GM23248 (cell line): ENCODE data around the gene LRRC49. TPM values are rescaled to one million over a fixed set of nuclear protein-coding genes. Genes with fewer than 3 reads are reported as not detected.

ENCODE experiments used
- DNase-seq: peaks from one replicate; pipeline ENCODE4 v3.0.0-alpha.2; 2015
- H2AFZ ChIP-seq: fragments of 200-600 bp; sonication (generic); 2 replicates; pipeline ENCODE4 v1.6.1; 2016; ENCODE audit warnings: antibody characterized with exemption
- H3F3A ChIP-seq: fragments of 200-600 bp; sonication (generic); 2 replicates; pipeline ENCODE4 v1.6.1; 2016; ENCODE audit warnings: mild to moderate bottlenecking, antibody characterized with exemption, mixed run types; ENCODE audit not compliant: insufficient read depth
- H3K27ac ChIP-seq: fragments of 200-600 bp; sonication (generic); 2 replicates; pipeline ENCODE4 v1.5.1; 2016; ENCODE audit warnings: mild to moderate bottlenecking
- H3K27me3 ChIP-seq: fragments of 200-600 bp; sonication (generic); replicated peaks from 2 replicates; pipeline ENCODE4 v1.6.1; 2016; ENCODE audit warnings: mild to moderate bottlenecking; ENCODE audit not compliant: insufficient read depth
- H3K36me3 ChIP-seq: fragments of 200-600 bp; sonication (generic); 2 replicates; pipeline ENCODE4 v1.6.1; 2016; ENCODE audit warnings: low read depth, mild to moderate bottlenecking
- H3K4me1 ChIP-seq: fragments of 200-600 bp; sonication (generic); 2 replicates; pipeline ENCODE4 v1.6.1; 2016; ENCODE audit warnings: mild to moderate bottlenecking; ENCODE audit not compliant: insufficient read depth
- H3K4me2 ChIP-seq: fragments of 200-600 bp; sonication (generic); one replicate; pipeline ENCODE4 v1.6.1; 2016; ENCODE audit warnings: mild to moderate bottlenecking; ENCODE audit not compliant: unreplicated experiment
- H3K4me3 ChIP-seq: fragments of 200-600 bp; sonication (generic); 2 replicates; pipeline ENCODE4 v1.5.1; 2016; ENCODE audit warnings: mild to moderate bottlenecking
- H3K79me2 ChIP-seq: fragments of 200-600 bp; sonication (generic); 2 replicates; pipeline ENCODE4 v1.6.1; 2016; ENCODE audit warnings: mild to moderate bottlenecking; ENCODE audit not compliant: insufficient read depth
- H3K9ac ChIP-seq: fragments of 200-600 bp; sonication (generic); 2 replicates; pipeline ENCODE4 v1.6.1; 2016; ENCODE audit warnings: mild to moderate bottlenecking
- H3K9me2 ChIP-seq: fragments of 200-600 bp; sonication (generic); 2 replicates; pipeline ENCODE4 v1.6.1; 2016; ENCODE audit warnings: mixed run types, mild to moderate bottlenecking, moderate library complexity; ENCODE audit not compliant: insufficient read depth
- H3K9me3 ChIP-seq: fragments of 200-600 bp; sonication (generic); one replicate; pipeline ENCODE4 v1.6.1; 2017; ENCODE audit warnings: low read depth
- H4K20me1 ChIP-seq: fragments of 200-600 bp; sonication (generic); 2 replicates; pipeline ENCODE4 v1.6.0; 2016; ENCODE audit not compliant: insufficient read depth
- EZH2 ChIP-seq: fragments of 200-600 bp; sonication (generic); IDR thresholded peaks from 2 replicates; pipeline ENCODE4 v1.6.1; 2018; ENCODE audit warnings: antibody characterized with exemption, mild to moderate bottlenecking; ENCODE audit not compliant: insufficient read depth, poor library complexity, severe bottlenecking
- EZH2phosphoT487 ChIP-seq: fragments of 200-600 bp; sonication (generic); IDR thresholded peaks from 2 replicates; pipeline ENCODE4 v1.6.1; 2018; ENCODE audit warnings: antibody characterized with exemption, moderate library complexity, mild to moderate bottlenecking, low read depth; ENCODE audit not compliant: insufficient read depth
- WGBS, 2 experiments: methylation state at CpG; one replicate each; pipeline ENCODE4 v1.1.6; 2015 to 2017; ENCODE audit warnings: low lambda C conversion rate in 2 of 2, low coverage in 1 of 2; ENCODE audit errors: missing lambda C conversion rate in 2 of 2; 5-methylcytosine and 5-hydroxymethylcytosine counted together
- in situ Hi-C: fragments of 300-500 bp; cut with MboI; formaldehyde crosslinking; loops from 2 replicates; pipeline ENCODE4 v1.15.0; 2020
- polyA plus RNA-seq: library from polyadenylated mRNA; unstranded; fragments of >200 nt; fragmentation: Nextera tagmentation; extraction: Ambion mirVana; gene quantifications from 2 replicates; pipeline ENCODE4 v1.2.1, GENCODE V29; 2016
- total RNA-seq: library from RNA; depleted of rRNA; stranded (reverse); fragments of >200 nt; shearing (Covaris generic); gene quantifications from 2 replicates; pipeline ENCODE4 v1.2.3, GENCODE V29; 2014

Gene LRRC49
- total and polyA plus RNA-seq, 2 experiments from 2014 or later = 7.6 to 10.3 TPM

- Histone ChIP-seq H3K9me2 (no peaks in the 10 kb centered on the region; the same call in 1 of the 2 replicates), H3K36me3 (peaks cover 7% of the 10 kb centered on the region; the same call in 1 of the 2 replicates), H3K4me2 (no peak overlapping the region), H3K27ac (no peak overlapping the region), H3K9ac (no peak overlapping the region), H3K4me1 (peaks cover 45% of the 10 kb centered on the region), H3K9me3 (no peaks in the 10 kb centered on the region), H3K4me3 (no peak overlapping the region), H4K20me1 (no peaks in the 10 kb centered on the region), H3K79me2 (no peaks in the 10 kb centered on the region), H3F3A (peaks cover 31% of the 10 kb centered on the region), H3K27me3 (no peaks in the 10 kb centered on the region), H2AFZ (no peak overlapping the region)
- TF ChIP-seq EZH2 (no peak), EZH2phosphoT487 (no peak)
- DNase-seq = no peak
- in situ Hi-C loops = no loop called here
Observed at GRCh38 chr15:71057143-71057542, 164.5 kb downstream of the LRRC49 start.

GRCh38 chr15:71057581-71057980 is 165.0 kb downstream of the LRRC49 start:
- Histone ChIP-seq H4K20me1 (no peaks in the 10 kb centered on the region), H3K9me2 (no peaks in the 10 kb centered on the region; the same call in 1 of the 2 replicates), H3K9ac (no peak overlapping the region), H3K79me2 (no peaks in the 10 kb centered on the region), H3K27ac (no peak overlapping the region), H3K36me3 (peaks cover 7% of the 10 kb centered on the region; the same call in 1 of the 2 replicates), H3K4me3 (no peak overlapping the region), H3K4me2 (no peak overlapping the region), H3F3A (peaks cover 28% of the 10 kb centered on the region), H2AFZ (no peak overlapping the region), H3K27me3 (no peaks in the 10 kb centered on the region), H3K4me1 (peaks cover 41% of the 10 kb centered on the region), H3K9me3 (no peaks in the 10 kb centered on the region)
- DNase-seq = no peak
- in situ Hi-C loops = no loop called here
- TF ChIP-seq EZH2phosphoT487 = no peak
- no peak for TF ChIP-seq EZH2
- 92 to 97% methylated on average over 3 of the region's 3 CpGs for WGBS, 2 experiments

- peaks cover 22% of the 10 kb centered on the region for H3K4me1 ChIP-seq
- H3K9me3 ChIP-seq = no peaks in the 10 kb centered on the region
- peak overlapping the region; percentile 60 for H3K27ac ChIP-seq
- H3K27me3 ChIP-seq = no peaks in the 10 kb centered on the region
- TF ChIP-seq EZH2 = no peak
- no peak for TF ChIP-seq EZH2phosphoT487
- in situ Hi-C loops = no loop called here
- no peak overlapping the region for H3K9ac ChIP-seq
- H3F3A ChIP-seq = peaks cover 20% of the 10 kb centered on the region
- peaks cover 7% of the 10 kb centered on the region; the same call in 1 of the 2 replicates for H3K36me3 ChIP-seq
- no peaks in the 10 kb centered on the region for H3K79me2 ChIP-seq
- H4K20me1 ChIP-seq = no peaks in the 10 kb centered on the region
- peak; percentile 62 for DNase-seq
- H3K9me2 ChIP-seq = no peaks in the 10 kb centered on the region; the same call in 1 of the 2 replicates
- H3K4me3 ChIP-seq = no peak overlapping the region
- 0 to 5% methylated on average over 1 of the region's 1 CpG for WGBS, 2 experiments
- 0 out of 2 replicates have a peak overlapping the region, but pooled peaks have one; percentile 0 for H2AFZ ChIP-seq
- H3K4me2 ChIP-seq = peak overlapping the region; percentile 11
Observed at GRCh38 chr15:71060983-71061382, 168.4 kb downstream of the LRRC49 start.

DNA sequence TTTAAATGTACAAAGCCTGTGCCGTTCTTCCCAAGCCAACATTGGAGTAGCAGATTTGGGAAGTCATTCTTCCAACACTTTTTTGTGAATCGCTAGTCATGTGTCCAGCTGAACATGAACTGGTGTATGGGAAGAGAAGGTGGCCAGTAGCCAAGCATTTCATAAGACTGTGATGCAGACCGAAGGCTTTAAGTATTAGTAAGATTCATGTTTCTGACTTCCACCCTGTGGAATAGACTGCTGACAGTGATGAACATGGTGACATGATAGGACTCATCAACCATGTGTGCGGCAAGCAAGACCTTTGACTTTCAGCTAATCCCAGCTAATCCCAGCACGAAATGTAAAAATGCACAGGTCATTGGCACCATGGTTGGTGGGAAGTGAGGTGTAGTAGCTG is 174.4 kb downstream of the LRRC49 start:
- H2AFZ ChIP-seq = no peak overlapping the region
- peak; percentile 95 for DNase-seq

DNA sequence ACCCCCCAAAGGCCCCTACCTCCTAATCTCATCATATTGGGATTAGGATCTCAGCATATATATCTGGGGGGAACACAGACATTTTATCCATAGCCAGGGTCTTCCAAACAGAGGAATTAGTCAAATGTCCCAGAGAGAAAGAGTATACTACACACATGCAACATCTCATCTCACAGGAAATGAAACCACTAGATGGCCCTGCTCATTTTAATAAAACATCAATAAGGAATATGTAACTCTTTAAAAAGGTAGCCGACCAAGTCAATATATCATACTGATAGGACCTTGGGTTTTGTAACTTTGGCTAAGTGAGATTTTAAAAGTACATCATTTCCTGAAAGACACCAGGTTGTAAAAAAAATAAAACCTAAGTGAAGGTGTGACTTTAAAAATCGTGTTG is 177.1 kb downstream of the LRRC49 start:
- no peak overlapping the region for H3K9ac ChIP-seq
- no peak overlapping the region for H3K27ac ChIP-seq
- 79% methylated on average over 2 of the region's 2 CpGs for WGBS, 2 experiments
- no peaks in the 10 kb centered on the region for H3K36me3 ChIP-seq
- H3K4me2 ChIP-seq = no peak overlapping the region
- H4K20me1 ChIP-seq = no peaks in the 10 kb centered on the region
- H2AFZ ChIP-seq = no peak overlapping the region
- no peaks in the 10 kb centered on the region for H3K27me3 ChIP-seq
- peaks cover 53% of the 10 kb centered on the region for H3K4me1 ChIP-seq
- no peaks in the 10 kb centered on the region for H3K9me2 ChIP-seq
- peaks cover 18% of the 10 kb centered on the region for H3F3A ChIP-seq
- no peaks in the 10 kb centered on the region for H3K9me3 ChIP-seq
- DNase-seq = no peak
- TF ChIP-seq EZH2 = no peak
- TF ChIP-seq EZH2phosphoT487 = no peak
- H3K4me3 ChIP-seq = no peak overlapping the region
- H3K79me2 ChIP-seq = no peaks in the 10 kb centered on the region
- in situ Hi-C loops = no loop called here

More for the DNA sequence above, 174.4 kb downstream of the LRRC49 start:
- Histone ChIP-seq H3K36me3 (no peaks in the 10 kb centered on the region), H3K79me2 (no peaks in the 10 kb centered on the region), H4K20me1 (no peaks in the 10 kb centered on the region), H3F3A (peaks cover 20% of the 10 kb centered on the region), H3K4me2 (peak overlapping the region; percentile 32), H3K4me1 (peaks cover 53% of the 10 kb centered on the region), H3K4me3 (no peak overlapping the region), H3K9ac (peak overlapping the region; percentile 55), H3K27me3 (no peaks in the 10 kb centered on the region), H3K9me2 (no peaks in the 10 kb centered on the region), H3K27ac (peak overlapping the region; percentile 88), H3K9me3 (no peaks in the 10 kb centered on the region)
- WGBS, 2 experiments = 2 to 5% methylated on average over 5 of the region's 5 CpGs
- in situ Hi-C loops = no loop called here
- TF ChIP-seq EZH2 (no peak), EZH2phosphoT487 (peak; percentile 90)
